Measurements from ENCODE around the gene ABR. TPM values are rescaled to one million over a fixed set of nuclear protein-coding genes. Genes with fewer than 3 reads are reported as not detected.

ABR gene
- total and polyA plus RNA-seq, 2 of the 8 experiments (the other 6 are each of a cell fraction or from before 2014, with no cell fraction given), result 44.8 to 47.2 TPM

DNA sequence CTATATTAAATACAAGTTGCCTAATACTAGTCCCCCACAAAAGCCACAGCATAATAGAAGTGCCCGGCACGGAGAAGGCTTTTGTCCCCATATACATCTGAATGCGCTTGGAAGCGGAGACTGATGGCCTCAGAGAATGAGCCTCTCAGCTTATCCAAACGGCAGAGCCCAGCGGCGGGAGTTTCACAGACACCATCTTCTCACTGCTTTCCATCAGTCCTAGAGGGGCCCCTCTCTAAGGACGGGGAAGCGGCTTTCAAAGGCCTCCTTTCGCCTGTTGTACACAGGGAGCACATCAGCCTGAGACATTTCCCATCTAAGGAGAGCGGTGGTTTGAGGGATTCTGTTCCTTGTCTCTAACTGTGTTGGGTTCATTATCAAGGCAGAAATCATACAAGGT, 217.1 kb downstream of the ABR start (continued):
- TF ChIP-seq RBBP5 (IDR thresholded peaks at IDR 0.05; ENCODE audit: borderline replicate concordance, low read depth, low read length), result 0 out of 2 replicates have a peak, but pooled peaks have one; percentile 42
- TF ChIP-seq, protein P1, sequence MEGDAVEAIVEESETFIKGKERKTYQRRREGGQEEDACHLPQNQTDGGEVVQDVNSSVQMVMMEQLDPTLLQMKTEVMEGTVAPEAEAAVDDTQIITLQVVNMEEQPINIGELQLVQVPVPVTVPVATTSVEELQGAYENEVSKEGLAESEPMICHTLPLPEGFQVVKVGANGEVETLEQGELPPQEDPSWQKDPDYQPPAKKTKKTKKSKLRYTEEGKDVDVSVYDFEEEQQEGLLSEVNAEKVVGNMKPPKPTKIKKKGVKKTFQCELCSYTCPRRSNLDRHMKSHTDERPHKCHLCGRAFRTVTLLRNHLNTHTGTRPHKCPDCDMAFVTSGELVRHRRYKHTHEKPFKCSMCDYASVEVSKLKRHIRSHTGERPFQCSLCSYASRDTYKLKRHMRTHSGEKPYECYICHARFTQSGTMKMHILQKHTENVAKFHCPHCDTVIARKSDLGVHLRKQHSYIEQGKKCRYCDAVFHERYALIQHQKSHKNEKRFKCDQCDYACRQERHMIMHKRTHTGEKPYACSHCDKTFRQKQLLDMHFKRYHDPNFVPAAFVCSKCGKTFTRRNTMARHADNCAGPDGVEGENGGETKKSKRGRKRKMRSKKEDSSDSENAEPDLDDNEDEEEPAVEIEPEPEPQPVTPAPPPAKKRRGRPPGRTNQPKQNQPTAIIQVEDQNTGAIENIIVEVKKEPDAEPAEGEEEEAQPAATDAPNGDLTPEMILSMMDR (IDR thresholded peaks at IDR 0.05; ENCODE audit: control extremely low read depth in 1 of 3, insufficient read depth in 1 of 3, low read depth in 1 of 3, low read length in 3 of 3), result peak in 1 of 3 experiments; percentile 1; a peak in 1 of 4 replicates
- TF ChIP-seq KDM5A (IDR thresholded peaks at IDR 0.05; ENCODE audit: low read length), result no peak
- no peak for TF ChIP-seq KDM4A (IDR thresholded peaks at IDR 0.05; ENCODE audit: low read depth, low read length, severe bottlenecking)
- TF ChIP-seq JUN (IDR thresholded peaks at IDR 0.05; ENCODE audit: low read depth, low read length), result no peak
- TF ChIP-seq, protein P2, sequence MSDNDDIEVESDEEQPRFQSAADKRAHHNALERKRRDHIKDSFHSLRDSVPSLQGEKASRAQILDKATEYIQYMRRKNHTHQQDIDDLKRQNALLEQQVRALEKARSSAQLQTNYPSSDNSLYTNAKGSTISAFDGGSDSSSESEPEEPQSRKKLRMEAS (IDR thresholded peaks at IDR 0.05), result no peak
- TF ChIP-seq, protein P3, sequence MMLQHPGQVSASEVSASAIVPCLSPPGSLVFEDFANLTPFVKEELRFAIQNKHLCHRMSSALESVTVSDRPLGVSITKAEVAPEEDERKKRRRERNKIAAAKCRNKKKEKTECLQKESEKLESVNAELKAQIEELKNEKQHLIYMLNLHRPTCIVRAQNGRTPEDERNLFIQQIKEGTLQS (IDR thresholded peaks at IDR 0.05; ENCODE audit: insufficient read depth, low read depth, low read length), result no peak
- TF ChIP-seq CREB1 (IDR thresholded peaks at IDR 0.05), result no peak
- no peak for TF ChIP-seq RXRA (IDR thresholded peaks at IDR 0.05; ENCODE audit: insufficient read depth, low read depth, low read length)
- TF ChIP-seq NANOG (IDR thresholded peaks at IDR 0.05; ENCODE audit: insufficient read depth, low read depth, low read length, poor library complexity, severe bottlenecking), result no peak
- no peak for TF ChIP-seq BACH1 (IDR thresholded peaks at IDR 0.05; ENCODE audit: low read length)
- TF ChIP-seq SP1 (IDR thresholded peaks at IDR 0.05; ENCODE audit: low read depth, low read length), result peak; percentile 21; the same call in 1 of the 2 replicates
- TF ChIP-seq, protein P4, sequence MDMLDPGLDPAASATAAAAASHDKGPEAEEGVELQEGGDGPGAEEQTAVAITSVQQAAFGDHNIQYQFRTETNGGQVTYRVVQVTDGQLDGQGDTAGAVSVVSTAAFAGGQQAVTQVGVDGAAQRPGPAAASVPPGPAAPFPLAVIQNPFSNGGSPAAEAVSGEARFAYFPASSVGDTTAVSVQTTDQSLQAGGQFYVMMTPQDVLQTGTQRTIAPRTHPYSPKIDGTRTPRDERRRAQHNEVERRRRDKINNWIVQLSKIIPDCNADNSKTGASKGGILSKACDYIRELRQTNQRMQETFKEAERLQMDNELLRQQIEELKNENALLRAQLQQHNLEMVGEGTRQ (IDR thresholded peaks at IDR 0.05; ENCODE audit: low read length), result no peak
- no peak for TF ChIP-seq FOSL1 (IDR thresholded peaks at IDR 0.05; ENCODE audit: insufficient read depth, low read depth, low read length)
- no peak for TF ChIP-seq SUZ12 (IDR thresholded peaks at IDR 0.05; ENCODE audit: low read length)
- peak in 1 of 2 experiments; percentile 19; a peak in 1 of 3 replicates for TF ChIP-seq POLR2A (IDR thresholded peaks at IDR 0.05; ENCODE audit: control extremely low read depth in 1 of 2, low read depth in 2 of 2, low read length in 2 of 2)
- TF ChIP-seq CHD1 (IDR thresholded peaks at IDR 0.05; ENCODE audit: low read depth, low read length), result no peak
- no peak for TF ChIP-seq SP2 (IDR thresholded peaks at IDR 0.05; ENCODE audit: low read length)
